ENCODE measurements around the gene LARGE1. TPM values are rescaled to one million over a fixed set of nuclear protein-coding genes. Genes with fewer than 3 reads are reported as not detected.

LARGE1 gene
- total and polyA plus RNA-seq, 2 of the 4 experiments (the other 2 are of a cell fraction) = 6.2 to 12.4 TPM

GRCh38 chr22:33327348-33327860, 592.9 kb downstream of the LARGE1 start:
- POLR2A ChIA-PET (ENCODE audit: unreplicated experiment) = no interaction called here
- no TSS peak for BruUV-seq (replicated peaks)
- Histone ChIP-seq H3K27ac (ENCODE audit: insufficient read depth, low read length) (no peak overlapping the region), H3K27me3 (ENCODE audit: control insufficient read depth, insufficient read depth, low read length) (no peaks in the 10 kb centered on the region), H4K91ac (ENCODE audit: insufficient read depth, low read depth, low read length) (no peak overlapping the region), H2BK5ac (ENCODE audit: low read depth, low read length, poor library complexity, severe bottlenecking) (no peak overlapping the region), H4K8ac (ENCODE audit: low read depth in 2 of 2, low read length in 2 of 2) (no peak overlapping the region), H2BK120ac (ENCODE audit: low read depth, low read length) (no peak overlapping the region), H2AFZ (replicated peaks; ENCODE audit: low read length, poor library complexity) (no peak overlapping the region), H3K4me1 (ENCODE audit: control insufficient read depth, insufficient read depth, low read length) (no peaks in the 10 kb centered on the region), H3K4me3 (ENCODE audit: insufficient read depth, low read depth, low read length) (no peak overlapping the region), H3K23ac (ENCODE audit: low read depth, low read length) (no peak overlapping the region), H3K14ac (replicated peaks; ENCODE audit: low read depth, low read length) (no peak overlapping the region), H4K5ac (ENCODE audit: low read depth, low read length) (no peak overlapping the region), H3K56ac (ENCODE audit: extremely low read depth, insufficient read depth, low read length) (no peak overlapping the region), H2AK5ac (ENCODE audit: low read depth, low read length) (no peak overlapping the region), H3K4me2 (ENCODE audit: low read depth, low read length) (no peak overlapping the region), H4K20me1 (ENCODE audit: insufficient read depth, low read length) (no peaks in the 10 kb centered on the region), H2BK15ac (ENCODE audit: low read depth, low read length) (no peak overlapping the region), H3K18ac (ENCODE audit: low read depth, low read length) (no peak overlapping the region), H3K9me1 (ENCODE audit: insufficient read depth, low read length) (no peaks in the 10 kb centered on the region), H3K9ac (ENCODE audit: low read depth, low read length) (no peak overlapping the region), H3K4ac (ENCODE audit: low read depth, low read length) (no peak overlapping the region), H2AK9ac (replicated peaks; ENCODE audit: low read depth, low read length, poor library complexity) (no peak overlapping the region), H2BK20ac (ENCODE audit: low read depth, low read length) (no peak overlapping the region), H3K9me3 (ENCODE audit: control insufficient read depth, insufficient read depth, low read length) (no peaks in the 10 kb centered on the region), H3K36me3 (ENCODE audit: control insufficient read depth, insufficient read depth, low read length) (no peaks in the 10 kb centered on the region), H3K79me1 (ENCODE audit: low read depth in 1 of 2, low read length in 2 of 2) (no peaks in the 10 kb centered on the region)
- TF ChIP-seq CHD1 (IDR thresholded peaks at IDR 0.05; ENCODE audit: low read depth, low read length) = no peak
- dilution Hi-C loops (cut with HindIII; ENCODE audit: low sequenced_read_pairs, unreplicated experiment) (no loop called here), in situ Hi-C loops (cut with MboI; ENCODE audit: low sequenced_read_pairs) (no loop called here), intact Hi-C loops (cut with micrococcal nuclease) (no loop called here)
- no CpG with 5 or more reads among the region's 9 CpGs for WGBS, 2 experiments (ENCODE audit: extremely low coverage in 2 of 2, insufficient read length in 1 of 2)
- ATAC-seq (ENCODE audit: low read depth) (no peak), DNase-seq (no peak)
- CTCF ChIA-PET = no interaction called here

Data from IMR-90 (cell line).